ENCODE results near the gene PLCH1. TPM values are rescaled to one million over a fixed set of nuclear protein-coding genes. Genes with fewer than 3 reads are reported as not detected.

PLCH1 gene
- total RNA-seq, 1 donor from 2014 or later = 7.6 TPM

Other genes with a start within 250 kb of the PLCH1 start
- gene C3orf33, start 61.2 kb upstream of the PLCH1 start, total RNA-seq (ENCODE audit: low replicate concordance) = 2.3 and 2.8 TPM in 2 replicates
- gene SLC33A1, start 109.4 kb upstream of the PLCH1 start, total RNA-seq (ENCODE audit: low replicate concordance) = 24.4 and 26.0 TPM in 2 replicates
- gene GMPS, start 125.6 kb upstream of the PLCH1 start, total RNA-seq (ENCODE audit: low replicate concordance) = 58.6 and 90.4 TPM in 2 replicates